Measurements from ENCODE around the gene RASSF3. TPM values are rescaled to one million over a fixed set of nuclear protein-coding genes. Genes with fewer than 3 reads are reported as not detected.

The RASSF3 gene
- polyA plus RNA-seq, 12 donors, result 28.2 to 352 (median 67.1) TPM

Other genes starting within 250 kb of the RASSF3 start
- 1 to 10 TPM in 7 of 12 donors, under 1 TPM in 3, not detected in 2; 0.68 to 3.7 (median 1.2) TPM for gene C12orf56, start 219.7 kb upstream of the RASSF3 start, polyA plus RNA-seq (ENCODE audit: insufficient read length in 12 of 12)
- 10 to 100 TPM in 11 of 12 donors, not detected in 1; 30.7 to 59.9 (median 46.2) TPM for gene XPOT, start 206.1 kb upstream of the RASSF3 start, polyA plus RNA-seq (ENCODE audit: insufficient read length in 12 of 12)
- gene TBK1, start 158.4 kb upstream of the RASSF3 start, polyA plus RNA-seq (ENCODE audit: insufficient read length in 12 of 12), result 10 to 100 TPM in 11 of 12 donors, not detected in 1; 10.6 to 23.4 (median 17.3) TPM
- gene GNS, start 148.9 kb downstream of the RASSF3 start, polyA plus RNA-seq (ENCODE audit: insufficient read length in 12 of 12), result 100 to 1,000 TPM in 1 of 12 donors, 10 to 100 TPM in 11; 59.4 to 219 (median 74.6) TPM
- gene TBC1D30, start 214.2 kb downstream of the RASSF3 start, polyA plus RNA-seq (ENCODE audit: insufficient read length in 12 of 12), result 1 to 10 TPM in 11 of 12 donors, not detected in 1; 1.1 to 2.9 (median 2.0) TPM

All from muscle of arm (tissue), 12 donors.